Measurements from ENCODE around the gene CREBRF.
"Not testable (repeated sequence)": the region's sequence is repeated elsewhere in the genome, so short reads cannot be mapped to it uniquely, and the experiment has no call there.

Gene CREBRF

DNA sequence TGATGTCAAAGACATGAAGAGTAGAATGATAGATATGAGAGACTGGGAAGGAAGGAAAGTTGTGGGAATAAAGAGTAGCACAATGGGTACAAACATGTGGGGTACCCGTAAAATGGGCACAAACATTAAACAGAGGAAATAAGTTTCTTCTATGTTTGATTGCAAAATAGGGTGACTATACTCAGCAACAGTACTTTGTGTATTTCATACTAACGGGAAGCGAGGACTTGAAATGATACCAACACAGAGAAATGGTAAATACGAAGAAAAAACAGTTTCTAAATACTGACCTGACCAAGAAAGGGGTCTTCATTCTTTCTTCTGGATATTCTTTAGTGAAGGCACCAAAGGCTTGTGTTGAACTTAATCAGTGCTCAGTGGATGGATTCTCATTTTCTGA is 41.5 kb upstream of the CREBRF start:
- ChIA-PET CTCF (interaction anchor here (0.9 kb wide), 1 partner anchor 129 kb away, joined by 4 read pairs; no protein-coding TSS in a partner anchor), POLR2A (ENCODE audit: low non-redundant PET) (no interaction called here)
- TF ChIP-seq CTCF (conservative IDR thresholded peaks at IDR 0.05; ENCODE audit: low read depth): no peak
- DNase-seq (ENCODE audit: low spot score): no peak
- H3K27ac ChIP-seq: no peak overlapping the region

- ChIA-PET CTCF (interaction anchor here (0.5 to 0.9 kb wide), 2 partner anchors 128 to 250 kb away, joined by 3 to 4 read pairs; no protein-coding TSS in a partner anchor), POLR2A (ENCODE audit: low non-redundant PET) (no interaction called here)
- H3K27ac ChIP-seq: no peak overlapping the region
- DNase-seq (ENCODE audit: low spot score): no peak
- TF ChIP-seq CTCF (conservative IDR thresholded peaks at IDR 0.05; ENCODE audit: low read depth): no peak
These were observed 41.0 kb upstream of the CREBRF start for GRCh38 chr5:173015192-173015591.

- POLR2A ChIA-PET (ENCODE audit: low non-redundant PET): no interaction called here
These were observed 40.3 kb upstream of the CREBRF start for GRCh38 chr5:173015598-173016455.

DNA sequence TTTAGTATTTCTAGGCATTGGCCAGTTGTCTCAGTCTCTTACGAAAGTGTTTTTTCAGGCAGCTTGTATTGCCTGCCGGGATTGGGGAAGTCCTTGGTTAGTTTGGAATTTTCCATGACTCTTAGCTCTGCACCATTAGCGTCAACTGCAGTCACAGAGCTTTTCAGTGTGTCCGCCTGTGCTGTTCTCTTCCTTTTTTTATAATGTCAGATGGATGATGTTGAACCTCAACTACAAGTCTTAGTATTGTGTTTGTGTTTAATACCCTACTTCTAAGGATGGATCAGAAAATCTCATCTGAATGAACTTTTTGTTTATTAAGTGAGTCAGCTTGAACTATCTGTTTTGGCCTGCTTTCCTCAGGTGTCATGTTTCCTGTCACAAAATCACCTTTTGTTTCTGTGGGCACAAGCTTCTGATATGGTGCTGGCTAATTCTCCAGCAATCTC is 39.5 kb upstream of the CREBRF start:
- no peak overlapping the region for H3K27ac ChIP-seq
- CTCF ChIA-PET: interaction anchor here (0.6 kb wide), 1 partner anchor 36 kb away, joined by 5 read pairs; no protein-coding TSS in a partner anchor
- DNase-seq (ENCODE audit: low spot score): peak; percentile 38
- POLR2A ChIA-PET (ENCODE audit: low non-redundant PET): interaction anchor here (0.5 kb wide), 1 partner anchor 256 kb away, joined by 5 read pairs; no protein-coding TSS in a partner anchor
- TF ChIP-seq CTCF (conservative IDR thresholded peaks at IDR 0.05; ENCODE audit: low read depth): no peak

More at GRCh38 chr5:173015598-173016455, 40.3 kb upstream of the CREBRF start:
- H3K27ac ChIP-seq: peak overlapping the region; percentile 33
- CTCF ChIA-PET: interaction anchor here (0.5 to 0.9 kb wide), 3 partner anchors 36 to 249 kb away, joined by 3 to 5 read pairs (median 4); no protein-coding TSS in a partner anchor
- TF ChIP-seq CTCF (conservative IDR thresholded peaks at IDR 0.05; ENCODE audit: low read depth): no peak
- no peak for DNase-seq (ENCODE audit: low spot score)

DNA sequence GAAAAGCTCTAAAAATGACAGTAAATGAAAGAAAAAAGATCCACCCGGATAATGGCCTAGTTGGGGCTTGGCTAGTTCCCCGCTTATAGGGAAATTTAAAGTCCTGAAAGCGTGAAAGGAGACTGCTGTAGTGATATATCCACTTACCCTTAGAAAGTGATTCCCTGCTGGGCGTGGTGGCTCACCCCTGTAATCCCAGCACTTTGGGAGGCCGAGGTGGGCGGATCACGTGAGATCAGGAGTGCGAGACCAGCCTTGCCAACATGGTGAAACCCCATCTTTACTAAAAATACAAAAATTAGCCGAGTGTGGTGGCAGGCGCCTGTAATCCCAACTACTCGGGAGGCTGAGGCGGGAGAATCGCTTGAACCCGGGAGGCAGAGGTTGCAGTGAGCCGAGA is 39.1 kb upstream of the CREBRF start:
- DNase-seq (ENCODE audit: low spot score); CTCF ChIA-PET; H3K27ac ChIP-seq: not testable (repeated sequence)
- POLR2A ChIA-PET (ENCODE audit: low non-redundant PET): interaction anchor here (0.5 kb wide), 1 partner anchor 257 kb away, joined by 5 read pairs; no protein-coding TSS in a partner anchor

- CTCF ChIA-PET: no interaction called here
- H3K27ac ChIP-seq: no peak overlapping the region
- DNase-seq (ENCODE audit: low spot score): no peak
- no peak for TF ChIP-seq CTCF (conservative IDR thresholded peaks at IDR 0.05; ENCODE audit: low read depth)
- POLR2A ChIA-PET (ENCODE audit: low non-redundant PET): no interaction called here
These were observed 37.8 kb upstream of the CREBRF start for GRCh38 chr5:173018358-173018757.

- TF ChIP-seq CTCF (conservative IDR thresholded peaks at IDR 0.05; ENCODE audit: low read depth): no peak
- ChIA-PET CTCF (no interaction called here), POLR2A (ENCODE audit: low non-redundant PET) (no interaction called here)
- H3K27ac ChIP-seq: no peak overlapping the region
- no peak for DNase-seq (ENCODE audit: low spot score)
These were observed 36.0 kb upstream of the CREBRF start for GRCh38 chr5:173020154-173020581.
